Aorta (tissue), 5 donors: Measurements from ENCODE around the gene ADSS1. TPM values are rescaled to one million over a fixed set of nuclear protein-coding genes. Genes with fewer than 3 reads are reported as not detected.
A peak's percentile ranks its signal among the peaks of the same experiment; 100 is the strongest.

ENCODE experiments used
- ATAC-seq: fragments of 200-7000 bp; cut with Tn5 transposase; one replicate; pipeline ENCODE4 v1.9.1; 2022; ENCODE audit warnings: moderate library complexity; ENCODE audit not compliant: low FRiP score
- DNase-seq, 2 donors: peaks; one replicate each; pipeline ENCODE4 v3.0.0-alpha.2; 2020
- H3K27ac ChIP-seq, 2 donors: one replicate each; pipeline ENCODE4 v1.5.1; 2013; ENCODE audit warnings: low read length in 2 of 2, mild to moderate bottlenecking in 2 of 2, moderate library complexity in 2 of 2, control low read depth in 1 of 2, inconsistent platforms in 1 of 2, low read depth in 1 of 2
- H3K27me3 ChIP-seq, 2 donors: one replicate each; pipeline ENCODE4 v1.6.1; 2013; ENCODE audit warnings: control low read depth in 1 of 2, low read length in 1 of 2, mild to moderate bottlenecking in 1 of 2, moderate library complexity in 1 of 2; ENCODE audit not compliant: insufficient read depth in 2 of 2, control insufficient read depth in 1 of 2
- H3K36me3 ChIP-seq, 2 donors: one replicate each; pipeline ENCODE4 v1.6.1; 2013; ENCODE audit warnings: control low read depth in 1 of 2, low read length in 1 of 2, mild to moderate bottlenecking in 1 of 2; ENCODE audit not compliant: insufficient read depth in 2 of 2, control insufficient read depth in 1 of 2
- H3K4me1 ChIP-seq, 2 donors: one replicate each; pipeline ENCODE4 v1.6.1; 2013; ENCODE audit warnings: low read length in 2 of 2, control low read depth in 1 of 2, mild to moderate bottlenecking in 1 of 2, moderate library complexity in 1 of 2; ENCODE audit not compliant: insufficient read depth in 2 of 2, control insufficient read depth in 1 of 2
- H3K4me3 ChIP-seq, 2 donors: one replicate each; pipeline ENCODE4 v1.5.1; 2013; ENCODE audit warnings: low read length in 2 of 2, control low read depth in 1 of 2, mild to moderate bottlenecking in 1 of 2
- H3K9me3 ChIP-seq: one replicate; pipeline ENCODE4 v1.6.1; 2013; ENCODE audit warnings: mild to moderate bottlenecking, low read length; ENCODE audit not compliant: control insufficient read depth
- WGBS, 2 donors: extraction: QIAGEN DNeasy Blood & Tissue Kit; methylation state at CpG; one replicate each; pipeline ENCODE4 v1.1.7; 2013; 5-methylcytosine and 5-hydroxymethylcytosine counted together
- intact Hi-C, 2 donors: fragments of 100-400 bp; cut with DNase I; formaldehyde crosslinking; loops; one replicate each; pipeline versions ENCODE4 v1.14.2 to v1.15.0; 2022
- polyA plus RNA-seq, 2 donors: library from polyadenylated mRNA; stranded (reverse); fragments of 200-250 nt; gene quantifications; one replicate each; pipeline ENCODE4 v1.2.3, GENCODE V29; 2013
- total RNA-seq, 2 donors: library from RNA; stranded (reverse); fragmentation: NEBNext Ultra II Directional; extraction: Animal tissue kit (Norgen Biotek cat#: 25700); gene quantifications; one replicate each; pipeline ENCODE4 v1.2.1, GENCODE V29; 2021
- donor health status: healthy with polysubstance abuse.
- donor health status: Bipolar disorder and iron deficiency.
- donor health status: DM: no; HTN: no; CAD: no.
- donor health status: DM: no; HTN: no; CAD: no.
- donor health status: DM: yes; HTN: yes; CAD: no.

ADSS1 gene
- total and polyA plus RNA-seq, 4 donors, result 25.0 to 80.2 (median 54.0) TPM

- ATAC-seq, result no peak
- DNase-seq, result no peak
- H3K36me3 ChIP-seq, result no peaks in the 10 kb centered on the region
- intact Hi-C loops, result no loop called here
- no peak overlapping the region for H3K4me3 ChIP-seq
- H3K27me3 ChIP-seq, result no peaks in the 10 kb centered on the region
- 82 to 87% methylated on average over 18 of the region's 18 CpGs for WGBS, 2 donors
- H3K27ac ChIP-seq, result peak overlapping the region in 1 of 2 donors; percentile 91
- no peaks in the 10 kb centered on the region for H3K9me3 ChIP-seq
- H3K4me1 ChIP-seq, result no peaks in the 10 kb centered on the region
Measured at GRCh38 chr14:104731320-104732294, 7.6 kb downstream of the ADSS1 start.

GRCh38 chr14:104732355-104732804, 8.4 kb downstream of the ADSS1 start:
- Histone ChIP-seq H3K9me3 (no peaks in the 10 kb centered on the region), H3K27ac (peak overlapping the region in 1 of 2 donors; percentile 91), H3K27me3 (no peaks in the 10 kb centered on the region), H3K4me1 (no peaks in the 10 kb centered on the region), H3K4me3 (no peak overlapping the region), H3K36me3 (no peaks in the 10 kb centered on the region)
- ATAC-seq, result peak; percentile 53
- intact Hi-C loops, result no loop called here
- WGBS, 2 donors, result 39 to 48% methylated on average over 14 of the region's 14 CpGs
- peak; percentile 81 to 92 for DNase-seq

- intact Hi-C loops, result no loop called here
- Histone ChIP-seq H3K36me3 (no peaks in the 10 kb centered on the region), H3K27ac (peak overlapping the region in 1 of 2 donors; percentile 91), H3K9me3 (no peaks in the 10 kb centered on the region), H3K4me3 (no peak overlapping the region), H3K27me3 (no peaks in the 10 kb centered on the region), H3K4me1 (no peaks in the 10 kb centered on the region)
- WGBS, 2 donors, result 86 to 87% methylated on average over 23 of the region's 23 CpGs
- ATAC-seq (no peak), DNase-seq (no peak)
Measured at GRCh38 chr14:104732931-104733681, 9.1 kb downstream of the ADSS1 start.

- peak overlapping the region in 1 of 2 donors; percentile 91 for H3K27ac ChIP-seq
- H3K4me1 ChIP-seq, result no peaks in the 10 kb centered on the region
Measured at GRCh38 chr14:104734051-104734587, 10.1 kb downstream of the ADSS1 start.

GRCh38 chr14:104734601-104734990, 10.6 kb downstream of the ADSS1 start:
- WGBS, 2 donors, result 95 to 96% methylated on average over 9 of the region's 9 CpGs
- no peaks in the 10 kb centered on the region for H3K9me3 ChIP-seq
- intact Hi-C loops, result no loop called here
- H3K27ac ChIP-seq, result peak overlapping the region in 1 of 2 donors; percentile 91
- H3K36me3 ChIP-seq, result no peaks in the 10 kb centered on the region
- ATAC-seq (no peak), DNase-seq (no peak)
- no peaks in the 10 kb centered on the region for H3K27me3 ChIP-seq
- no peaks in the 10 kb centered on the region for H3K4me1 ChIP-seq
- H3K4me3 ChIP-seq, result no peak overlapping the region

More at GRCh38 chr14:104734051-104734587, 10.1 kb downstream of the ADSS1 start:
- no peak overlapping the region for H3K4me3 ChIP-seq
- ATAC-seq (no peak), DNase-seq (no peak)
- no peaks in the 10 kb centered on the region for H3K27me3 ChIP-seq
- intact Hi-C loops, result no loop called here
- H3K9me3 ChIP-seq, result no peaks in the 10 kb centered on the region
- H3K36me3 ChIP-seq, result no peaks in the 10 kb centered on the region
- WGBS, 2 donors, result 82 to 89% methylated on average over 6 of the region's 6 CpGs

- peak; percentile 6 for ATAC-seq
- no peaks in the 10 kb centered on the region for H3K9me3 ChIP-seq
- intact Hi-C loops, result no loop called here
Measured at GRCh38 chr14:104734991-104735779, 11.2 kb downstream of the ADSS1 start.

GRCh38 chr14:104735830-104736642, 12.0 kb downstream of the ADSS1 start:
- no peak overlapping the region for H3K4me3 ChIP-seq
- H3K4me1 ChIP-seq, result no peaks in the 10 kb centered on the region

More at GRCh38 chr14:104734991-104735779, 11.2 kb downstream of the ADSS1 start:
- Histone ChIP-seq H3K27me3 (no peaks in the 10 kb centered on the region), H3K4me1 (no peaks in the 10 kb centered on the region), H3K27ac (peak overlapping the region in 1 of 2 donors; percentile 91), H3K4me3 (no peak overlapping the region), H3K36me3 (no peaks in the 10 kb centered on the region)
- no peak for DNase-seq
- 89 to 91% methylated on average over 30 to 31 of the region's 31 CpGs for WGBS, 2 donors

More at GRCh38 chr14:104735830-104736642, 12.0 kb downstream of the ADSS1 start:
- Histone ChIP-seq H3K27ac (peak overlapping the region; percentile 30 to 91), H3K36me3 (no peaks in the 10 kb centered on the region), H3K27me3 (no peaks in the 10 kb centered on the region), H3K9me3 (no peaks in the 10 kb centered on the region)
- WGBS, 2 donors, result 16 to 19% methylated on average over 26 of the region's 26 CpGs
- peak; percentile 90 for ATAC-seq
- peak; percentile 94 to 95 for DNase-seq
- intact Hi-C loops, result no loop called here
